ENCODE data around the gene KLHL6.
"Not testable (repeated sequence)": the region's sequence is repeated elsewhere in the genome, so short reads cannot be mapped to it uniquely, and the experiment has no call there.

Gene KLHL6

GRCh38 chr3:183442994-183443393, 112.5 kb downstream of the KLHL6 start:
- Mint-ChIP-seq H3K27me3 (ENCODE audit: low read depth, poor library complexity) (peaks cover 5% of the 10 kb centered on the region), H3K27ac (no peak overlapping the region), H3K9me3 (peaks cover 40% of the 10 kb centered on the region), H3K4me1 (peaks cover 8% of the 10 kb centered on the region), H3K36me3 (ENCODE audit: low read depth) (peaks cover 7% of the 10 kb centered on the region), H3K4me3 (no peak overlapping the region)
- no peak for TF ChIP-seq CTCF (IDR thresholded peaks at IDR 0.05)
- DNase-seq: no peak

- H3K27me3 Mint-ChIP-seq (ENCODE audit: low read depth, poor library complexity); H3K4me3 Mint-ChIP-seq; H3K36me3 Mint-ChIP-seq (ENCODE audit: low read depth); DNase-seq; H3K27ac Mint-ChIP-seq: not testable (repeated sequence)
- Mint-ChIP-seq H3K4me1 (peaks cover 10% of the 10 kb centered on the region), H3K9me3 (peaks cover 36% of the 10 kb centered on the region)
These were observed 115.0 kb downstream of the KLHL6 start for GRCh38 chr3:183440521-183440920.

- TF ChIP-seq CTCF (IDR thresholded peaks at IDR 0.05): no peak
- no peak overlapping the region for H3K4me3 Mint-ChIP-seq
- H3K27ac Mint-ChIP-seq: no peak overlapping the region
- no peak for DNase-seq
- peaks cover 7% of the 10 kb centered on the region for H3K36me3 Mint-ChIP-seq (ENCODE audit: low read depth)
- no peaks in the 10 kb centered on the region for H3K27me3 Mint-ChIP-seq (ENCODE audit: low read depth, poor library complexity)
- H3K4me1 Mint-ChIP-seq: peaks cover 20% of the 10 kb centered on the region
- peaks cover 33% of the 10 kb centered on the region for H3K9me3 Mint-ChIP-seq
These were observed 116.0 kb downstream of the KLHL6 start for GRCh38 chr3:183439515-183439914.

GRCh38 chr3:183438735-183439134, 116.8 kb downstream of the KLHL6 start:
- H3K27me3 Mint-ChIP-seq (ENCODE audit: low read depth, poor library complexity): peaks cover 1% of the 10 kb centered on the region
- DNase-seq: no peak
- TF ChIP-seq CTCF (IDR thresholded peaks at IDR 0.05): no peak
- H3K4me1 Mint-ChIP-seq: peaks cover 28% of the 10 kb centered on the region
- peaks cover 25% of the 10 kb centered on the region for H3K9me3 Mint-ChIP-seq
- H3K27ac Mint-ChIP-seq: no peak overlapping the region
- no peak overlapping the region for H3K4me3 Mint-ChIP-seq
- H3K36me3 Mint-ChIP-seq (ENCODE audit: low read depth): peaks cover 7% of the 10 kb centered on the region

GRCh38 chr3:183437666-183438564, 117.6 kb downstream of the KLHL6 start:
- Mint-ChIP-seq H3K27ac (no peak overlapping the region), H3K9me3 (peaks cover 17% of the 10 kb centered on the region), H3K27me3 (ENCODE audit: low read depth, poor library complexity) (peaks cover 4% of the 10 kb centered on the region), H3K4me1 (peaks cover 30% of the 10 kb centered on the region), H3K36me3 (ENCODE audit: low read depth) (no peaks in the 10 kb centered on the region), H3K4me3 (no peak overlapping the region)
- no peak for DNase-seq
- TF ChIP-seq CTCF (IDR thresholded peaks at IDR 0.05): no peak
